HCEC 1CT (cell line): Measurements from ENCODE around the gene TBC1D21.
A peak's percentile ranks its signal among the peaks of the same experiment; 100 is the strongest.

ENCODE experiments used
- DNase-seq: peaks from one replicate; pipeline ENCODE4 v3.0.0-alpha.2; 2017

The TBC1D21 gene

DNA sequence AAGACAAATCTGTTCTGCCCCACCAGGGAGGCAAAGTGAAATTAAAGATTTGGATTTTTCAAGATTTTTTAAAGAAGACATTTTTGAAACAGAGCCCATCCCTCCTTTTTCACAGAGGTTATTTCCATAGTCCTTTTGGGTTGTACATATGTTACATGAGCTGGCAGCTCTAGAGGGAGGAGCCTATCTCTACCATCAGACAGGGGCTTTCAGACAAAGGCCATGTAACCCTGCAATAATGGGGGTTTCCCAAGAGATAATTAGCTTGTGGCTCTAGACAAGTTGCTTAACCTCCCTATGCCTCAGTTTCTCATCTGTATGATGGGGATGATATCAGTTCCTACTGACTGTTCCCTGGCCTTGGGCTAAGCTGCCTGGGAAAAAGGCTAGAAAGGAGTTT lies 8.0 kb upstream of the TBC1D21 start:
- no peak for DNase-seq

GRCh38 chr15:73865904-73866303 lies 7.5 kb upstream of the TBC1D21 start:
- no peak for DNase-seq

DNA sequence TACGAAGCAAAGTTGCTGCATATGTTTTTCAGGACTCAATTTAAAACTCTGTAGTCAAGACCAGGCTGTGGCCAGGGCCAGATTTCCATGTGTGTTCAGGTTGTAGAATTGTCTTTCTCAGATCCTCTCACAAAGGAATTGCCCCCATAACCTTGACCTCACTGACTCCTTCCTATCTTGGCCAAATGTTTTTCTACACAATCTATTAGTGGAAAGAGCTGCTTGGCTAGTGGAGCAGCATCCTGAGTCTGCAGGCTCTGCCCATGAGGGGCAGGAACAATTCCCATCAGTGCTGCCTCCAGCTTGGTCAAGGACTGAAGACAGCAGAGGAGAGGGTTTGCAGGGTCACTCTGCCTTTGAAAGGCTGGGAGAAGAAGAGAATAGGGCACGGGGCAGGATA lies 6.9 kb upstream of the TBC1D21 start:
- DNase-seq = no peak

GRCh38 chr15:73866881-73867410 lies 6.4 kb upstream of the TBC1D21 start:
- no peak for DNase-seq

- no peak for DNase-seq
These were observed 5.9 kb upstream of the TBC1D21 start for GRCh38 chr15:73867426-73867825.

GRCh38 chr15:73867956-73868355 lies 5.4 kb upstream of the TBC1D21 start:
- no peak for DNase-seq

DNA sequence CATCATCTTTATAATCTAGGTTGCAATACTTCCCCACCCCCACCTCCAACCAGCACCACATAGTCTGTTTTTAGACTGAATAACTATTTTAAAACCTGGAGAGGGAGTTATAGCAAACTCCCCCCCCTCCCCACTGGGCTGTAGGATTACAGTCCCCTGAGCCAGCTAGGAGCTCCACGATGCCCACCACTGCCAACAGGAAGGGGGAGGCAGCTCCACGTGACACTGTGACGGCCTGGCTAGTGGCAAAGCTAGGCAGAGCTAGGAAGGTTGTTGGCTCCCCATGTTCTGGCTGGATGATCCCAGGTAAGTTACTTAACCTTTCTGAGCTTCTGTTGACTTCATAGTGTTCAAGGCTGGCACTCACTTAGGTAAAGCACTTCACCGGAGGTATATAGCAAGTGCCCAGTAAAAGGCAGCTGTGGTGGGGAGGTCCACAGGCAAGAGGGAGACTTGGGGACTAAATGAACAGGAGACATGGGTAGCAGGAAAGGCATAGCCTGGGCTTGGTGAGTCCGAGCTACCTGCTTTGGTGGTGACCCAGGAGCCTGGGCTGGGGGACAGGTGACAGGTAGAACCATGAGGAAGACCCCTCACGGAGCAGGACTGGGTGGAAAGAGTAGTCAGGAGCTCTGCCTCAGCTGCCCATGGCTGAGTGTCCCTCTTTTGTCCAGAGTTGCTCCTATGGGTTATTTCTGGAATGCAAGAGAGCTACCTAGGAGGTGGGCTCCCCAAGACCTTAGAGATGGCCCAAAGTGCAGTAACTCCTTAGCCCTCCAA lies 4.0 kb upstream of the TBC1D21 start:
- DNase-seq = no peak

- DNase-seq = no peak
These were observed 2.5 kb upstream of the TBC1D21 start for GRCh38 chr15:73870700-73871408.

- DNase-seq = peak; percentile 57
These were observed 1.0 kb upstream of the TBC1D21 start for GRCh38 chr15:73872346-73872745.

DNA sequence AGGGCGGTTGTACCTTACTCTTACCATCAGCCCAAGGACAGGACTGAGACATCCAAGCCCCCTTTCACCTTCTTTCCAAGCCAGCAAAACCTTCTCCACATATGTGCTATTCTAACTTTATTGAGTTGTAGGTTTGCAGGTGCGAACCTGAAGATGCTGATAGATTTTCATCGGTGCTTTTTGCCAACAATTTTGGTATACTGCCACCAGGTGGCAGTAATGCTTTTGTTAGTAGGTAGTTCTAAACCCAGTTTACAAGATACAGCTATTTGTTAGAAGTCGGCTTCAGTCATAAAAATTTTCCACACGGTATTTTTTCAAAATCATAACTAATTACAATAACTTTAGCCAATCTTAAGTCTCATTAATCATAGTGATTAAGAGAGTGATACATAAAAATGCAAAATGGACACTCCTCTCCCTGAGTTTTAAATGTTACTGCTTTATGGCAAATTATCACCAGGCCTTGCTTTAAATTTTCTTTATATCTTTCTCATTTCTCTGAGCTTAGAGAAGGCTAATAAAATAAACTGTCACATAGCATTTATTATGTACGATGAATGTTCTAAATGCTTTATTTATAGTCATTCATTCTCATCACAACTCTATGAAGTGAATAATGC lies 636 bp downstream of the TBC1D21 start:
- peak; percentile 54 for DNase-seq

DNA sequence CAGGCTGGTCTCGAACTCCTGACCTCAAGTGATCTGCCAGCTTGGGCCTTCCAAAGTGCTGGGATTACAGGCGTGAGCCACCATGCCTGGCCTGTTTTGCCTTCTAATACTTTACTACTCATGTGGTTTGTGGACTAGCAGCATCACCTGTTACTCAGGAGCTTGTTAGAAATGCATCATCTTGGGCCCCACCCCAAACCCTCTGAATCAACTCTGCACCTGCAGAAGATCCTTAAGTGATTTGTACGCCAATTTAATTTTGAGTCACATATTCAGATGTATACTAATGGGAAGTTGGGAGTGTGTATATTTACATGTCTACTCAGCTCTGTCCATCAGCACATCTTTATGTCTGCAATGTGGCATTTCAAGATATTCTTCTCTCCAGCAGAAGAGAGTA lies 6.1 kb downstream of the TBC1D21 start:
- DNase-seq = no peak

- DNase-seq = no peak
These were observed 8.4 kb downstream of the TBC1D21 start for GRCh38 chr15:73881579-73882320.

GRCh38 chr15:73882761-73883419 lies 9.5 kb downstream of the TBC1D21 start:
- no peak for DNase-seq

GRCh38 chr15:73884159-73884558 lies 10.8 kb downstream of the TBC1D21 start:
- DNase-seq = no peak

DNA sequence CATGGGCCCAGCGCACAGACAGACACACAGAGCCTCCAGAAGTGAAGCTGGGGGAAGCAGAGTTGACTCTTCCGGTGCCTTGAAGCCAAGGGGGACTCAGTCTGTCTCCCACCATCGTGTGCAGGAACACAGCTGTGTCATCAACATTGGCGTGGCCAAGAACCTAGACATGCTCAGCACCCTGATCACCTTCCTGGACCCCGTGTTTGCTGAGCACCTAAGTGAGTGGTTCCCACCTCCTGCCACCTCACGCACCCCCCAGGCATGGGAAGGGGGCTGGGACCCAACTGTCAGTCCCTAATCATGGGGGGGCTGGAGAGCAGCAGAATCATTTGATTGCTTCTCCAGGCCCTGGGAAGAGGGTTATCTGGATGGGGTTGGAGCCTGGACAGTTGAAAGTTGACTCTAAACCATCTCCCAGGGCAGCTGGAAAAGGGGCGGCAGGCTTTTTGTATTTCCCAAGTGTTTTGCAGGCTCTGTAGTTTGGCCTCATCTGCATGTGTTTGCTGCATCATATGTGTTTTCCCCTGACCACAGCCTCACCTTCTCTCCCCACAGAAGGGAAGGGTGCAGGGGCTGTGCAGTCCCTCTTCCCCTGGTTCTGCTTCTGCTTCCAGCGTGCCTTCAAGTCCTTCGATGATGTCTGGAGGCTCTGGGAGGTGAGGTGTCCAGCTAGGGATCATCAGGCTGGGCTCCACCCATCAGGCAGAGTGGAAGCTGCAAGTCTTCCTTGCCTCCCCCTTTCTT lies 12.8 kb downstream of the TBC1D21 start:
- DNase-seq = no peak

DNA sequence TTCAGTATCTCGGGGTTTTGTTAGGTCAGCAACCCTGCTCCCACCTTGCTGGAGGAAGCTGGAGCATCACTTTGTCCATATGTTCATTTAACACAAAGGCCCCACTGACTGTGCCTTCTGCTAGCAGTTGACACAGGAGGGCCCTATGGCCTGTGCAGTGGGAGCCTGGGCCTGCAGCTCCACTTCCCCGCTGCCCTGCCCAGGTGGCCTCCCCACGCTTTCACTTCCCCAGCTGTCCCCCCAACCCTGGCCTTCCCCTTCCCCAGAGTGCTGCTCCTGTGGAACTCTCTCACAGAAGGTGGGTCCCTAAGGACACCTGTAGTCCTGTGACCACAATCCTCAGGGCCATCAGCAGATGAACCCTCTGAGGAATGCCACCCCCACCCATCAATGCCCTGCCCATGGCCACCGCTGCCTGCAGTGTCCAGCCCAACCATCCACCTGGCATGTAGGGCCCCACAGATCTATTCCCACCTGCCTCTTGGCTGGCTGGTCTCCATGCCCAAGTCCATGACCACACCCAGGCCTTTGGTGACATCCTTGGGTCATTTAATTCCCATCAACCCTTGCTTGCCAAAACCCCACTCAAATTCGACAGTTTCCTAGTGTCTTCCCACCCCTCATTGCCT lies 13.5 kb downstream of the TBC1D21 start:
- no peak for DNase-seq

DNA sequence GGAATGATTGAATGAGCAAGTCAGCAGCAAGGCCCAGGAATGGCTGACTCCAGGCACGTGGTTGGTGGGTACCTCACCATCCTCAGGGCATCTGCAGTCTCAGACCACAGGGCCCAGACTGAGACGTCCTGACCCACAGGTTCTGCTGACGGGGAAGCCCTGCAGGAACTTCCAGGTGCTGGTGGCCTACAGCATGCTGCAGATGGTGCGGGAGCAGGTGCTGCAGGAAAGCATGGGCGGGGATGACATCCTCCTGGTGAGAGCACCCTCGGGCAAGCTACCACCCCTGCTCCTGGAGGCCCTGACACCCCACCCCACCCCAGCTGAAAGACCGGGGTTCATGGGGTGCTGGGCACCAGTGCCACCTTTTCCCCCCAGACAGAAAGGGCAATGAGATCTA lies 14.1 kb downstream of the TBC1D21 start:
- no peak for DNase-seq

- DNase-seq = no peak
These were observed 15.1 kb downstream of the TBC1D21 start for GRCh38 chr15:73888224-73889041.

- no peak for DNase-seq
These were observed 15.8 kb downstream of the TBC1D21 start for GRCh38 chr15:73889053-73889761.

DNA sequence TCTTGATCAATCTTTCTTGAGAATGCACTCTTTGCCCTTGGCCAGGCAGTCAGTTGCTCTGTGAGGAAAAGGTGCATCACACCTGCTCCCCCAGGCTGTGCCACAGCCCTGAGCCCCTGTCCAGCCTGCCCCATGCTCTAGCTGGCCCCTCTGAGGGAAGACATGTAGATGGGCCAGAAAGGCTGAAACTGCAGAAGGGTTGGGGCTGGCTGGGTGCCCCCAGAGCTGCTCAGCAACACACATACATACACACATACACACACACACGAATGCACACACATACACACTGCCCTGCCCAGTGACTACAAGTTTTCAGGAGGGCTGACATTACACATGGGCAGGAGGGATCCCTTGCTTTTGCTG lies 16.4 kb downstream of the TBC1D21 start:
- no peak for DNase-seq
